NCI-H1092 treated with DMSO at 0.1 percent for 48 hours (cell line): Measurements from ENCODE around the gene UQCC2.

Experiments used
- DNase-seq: peaks from one replicate; lab custom pipeline; 2025; lab: John Stamatoyannopoulos, UW

Gene UQCC2

DNA sequence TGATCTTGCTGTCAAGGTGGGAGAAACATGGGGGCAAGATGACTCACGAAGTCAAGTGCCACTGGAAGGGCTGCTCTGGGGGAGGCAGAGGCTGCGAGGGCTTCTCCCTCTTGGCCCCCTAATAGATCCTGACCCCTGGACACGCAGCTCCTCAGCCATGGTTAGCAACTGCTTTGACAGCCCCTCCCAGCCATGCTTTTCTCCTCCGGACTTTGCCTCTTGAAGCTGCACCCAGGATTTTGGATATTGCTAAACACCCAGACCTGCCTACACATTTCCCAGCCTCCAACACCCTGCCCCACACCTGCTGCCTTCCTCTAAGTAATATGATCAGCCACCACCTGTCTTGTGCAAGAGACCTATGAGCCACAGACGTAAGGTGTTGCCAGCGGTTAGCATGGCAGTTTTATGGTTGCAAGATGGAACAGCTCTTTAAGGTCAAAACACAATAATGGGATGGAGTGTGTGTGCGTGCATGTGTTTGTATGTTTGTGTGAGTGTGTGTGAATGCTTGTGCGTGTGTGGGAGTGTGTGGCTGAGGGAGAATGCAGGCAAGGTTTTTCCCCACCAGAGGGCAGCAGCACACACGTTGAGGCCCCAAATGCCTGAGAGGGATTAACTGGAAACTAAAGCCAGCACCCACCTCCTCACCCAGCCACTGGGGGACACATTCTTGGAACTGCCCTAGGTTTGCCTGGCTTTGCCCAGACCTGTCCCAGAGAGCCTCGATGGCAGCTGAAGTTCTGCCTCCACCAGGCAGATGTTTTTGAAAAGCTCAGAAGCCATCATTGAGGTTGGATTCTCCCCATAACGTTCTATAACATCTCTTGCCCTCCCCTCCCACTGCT is 32.7 kb upstream of the UQCC2 start:
- peak; percentile 82 for DNase-seq

- peak; percentile 72 for DNase-seq
These were observed 31.3 kb upstream of the UQCC2 start for GRCh38 chr6:33742837-33743236.

- DNase-seq = no peak
These were observed 30.6 kb upstream of the UQCC2 start for GRCh38 chr6:33742092-33742491.

- no peak for DNase-seq
These were observed 29.3 kb upstream of the UQCC2 start for GRCh38 chr6:33740794-33741193.

- no peak for DNase-seq
These were observed 28.7 kb upstream of the UQCC2 start for GRCh38 chr6:33740204-33740608.

- DNase-seq = no peak
These were observed 28.1 kb upstream of the UQCC2 start for GRCh38 chr6:33739571-33739970.

DNA sequence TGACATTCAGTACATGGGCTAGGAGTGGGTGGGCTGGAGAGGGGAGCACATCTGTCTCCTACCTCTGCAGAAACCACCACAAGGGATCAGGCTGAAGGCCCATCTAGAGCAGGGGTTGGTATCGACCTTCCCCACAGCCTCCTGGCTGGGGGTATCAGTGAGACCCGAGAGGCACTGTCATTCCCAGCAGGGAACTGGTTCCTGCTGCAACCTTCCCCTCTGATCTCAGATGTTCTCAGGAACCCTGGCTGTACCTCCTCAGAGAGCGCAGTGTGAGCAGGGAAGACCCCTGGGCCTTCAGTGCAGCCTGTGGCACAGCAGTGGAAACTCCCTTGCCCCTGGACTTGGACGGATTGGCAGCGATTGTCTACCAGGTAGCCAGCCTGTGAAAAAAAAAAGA is 27.4 kb upstream of the UQCC2 start:
- no peak for DNase-seq

GRCh38 chr6:33738153-33738552 is 26.7 kb upstream of the UQCC2 start:
- no peak for DNase-seq

DNA sequence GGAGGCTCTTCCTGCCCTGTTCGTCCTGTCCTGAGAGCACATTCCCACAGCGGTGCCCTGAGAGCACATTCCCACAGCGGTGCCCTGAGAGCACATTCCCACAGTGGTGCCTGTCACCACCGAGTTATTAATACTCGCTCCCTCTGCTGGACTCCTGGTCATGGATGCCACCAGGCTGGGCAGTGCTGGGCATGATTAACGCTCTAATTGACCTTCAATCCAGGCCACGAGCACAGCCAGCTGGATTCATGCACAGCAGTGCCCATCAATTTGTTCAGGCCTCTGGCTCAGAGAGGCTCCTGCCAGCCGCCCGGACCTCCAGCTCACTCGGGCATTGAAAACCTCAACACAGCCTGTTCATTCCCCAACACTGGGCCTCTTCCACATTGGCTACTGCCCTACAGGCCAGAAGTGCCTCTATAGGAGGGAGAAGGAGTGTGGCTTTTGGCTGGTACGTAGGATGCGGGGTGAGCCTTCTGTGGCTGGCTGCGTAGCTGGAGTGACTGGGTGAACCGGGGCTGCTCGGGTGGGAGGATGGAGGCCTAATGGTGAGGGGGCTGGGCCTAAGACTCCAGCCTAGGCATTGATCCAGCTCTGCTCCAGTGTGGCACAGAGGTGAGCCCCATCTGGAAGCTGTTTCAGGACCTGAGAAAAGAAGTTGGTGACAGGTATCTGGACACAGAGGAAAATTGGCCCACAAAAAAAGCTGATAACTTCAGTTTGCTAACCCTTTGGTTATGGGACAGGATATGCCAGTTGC is 25.9 kb upstream of the UQCC2 start:
- DNase-seq = no peak

GRCh38 chr6:33735216-33735615 is 23.7 kb upstream of the UQCC2 start:
- no peak for DNase-seq

DNA sequence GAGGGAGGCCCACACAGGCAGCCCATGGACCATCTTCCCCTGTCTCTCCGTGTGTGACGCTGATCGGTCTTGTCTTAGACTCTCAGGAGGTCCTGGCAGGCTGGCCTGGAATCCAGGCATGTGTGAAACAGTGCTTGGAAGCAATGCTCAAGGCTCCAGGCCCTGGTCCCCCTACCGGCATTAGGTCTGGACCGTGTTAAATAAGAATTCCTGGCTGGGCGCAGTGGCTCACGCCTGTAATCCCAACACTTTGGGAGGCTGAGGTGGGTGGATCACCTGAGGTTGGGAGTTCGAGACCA is 22.2 kb upstream of the UQCC2 start:
- no peak for DNase-seq

DNA sequence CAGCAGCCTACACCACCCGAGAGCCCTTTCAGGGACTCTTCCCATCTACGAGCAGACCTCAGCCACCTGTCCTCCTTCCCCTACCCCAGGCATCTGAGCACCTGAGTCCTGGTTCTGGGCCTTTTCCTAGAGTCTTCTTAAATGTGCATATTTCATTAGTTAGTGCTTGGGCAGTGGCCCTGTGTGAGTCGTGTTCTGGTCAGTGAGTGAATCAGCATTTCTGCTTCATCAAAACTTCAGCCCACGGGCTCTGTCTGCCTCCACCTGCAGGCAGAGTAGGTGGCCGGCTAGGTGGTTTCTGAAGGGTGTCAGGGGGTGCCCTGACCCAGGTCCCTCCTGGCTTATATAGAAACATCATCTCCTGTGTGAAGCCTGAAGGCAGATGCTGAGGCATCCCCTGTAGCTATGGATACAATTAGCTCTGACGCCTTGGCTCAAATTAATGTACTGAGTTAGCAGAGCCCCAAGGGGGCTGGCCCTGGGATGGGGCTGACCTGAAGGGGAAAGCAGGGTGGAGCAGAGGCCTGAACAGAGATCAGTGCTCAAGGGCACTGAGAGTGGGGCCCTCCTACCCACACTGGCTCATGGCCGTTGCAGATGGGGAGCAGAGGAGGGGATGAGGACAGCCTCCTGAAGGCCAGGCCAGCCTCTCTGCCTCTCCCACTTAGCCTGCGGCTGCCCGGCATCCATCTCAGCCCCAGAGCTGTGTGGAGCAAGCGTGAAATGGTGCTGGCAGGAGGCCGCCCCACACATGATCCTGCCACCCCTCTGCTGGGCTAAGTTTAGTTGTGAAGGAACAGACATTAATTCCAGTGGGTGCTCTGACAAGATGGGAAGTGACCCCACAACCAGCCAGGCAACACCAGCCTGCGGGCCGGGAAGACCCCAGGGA is 21.6 kb upstream of the UQCC2 start:
- DNase-seq = no peak

GRCh38 chr6:33732385-33732784 is 20.9 kb upstream of the UQCC2 start:
- DNase-seq = no peak

DNA sequence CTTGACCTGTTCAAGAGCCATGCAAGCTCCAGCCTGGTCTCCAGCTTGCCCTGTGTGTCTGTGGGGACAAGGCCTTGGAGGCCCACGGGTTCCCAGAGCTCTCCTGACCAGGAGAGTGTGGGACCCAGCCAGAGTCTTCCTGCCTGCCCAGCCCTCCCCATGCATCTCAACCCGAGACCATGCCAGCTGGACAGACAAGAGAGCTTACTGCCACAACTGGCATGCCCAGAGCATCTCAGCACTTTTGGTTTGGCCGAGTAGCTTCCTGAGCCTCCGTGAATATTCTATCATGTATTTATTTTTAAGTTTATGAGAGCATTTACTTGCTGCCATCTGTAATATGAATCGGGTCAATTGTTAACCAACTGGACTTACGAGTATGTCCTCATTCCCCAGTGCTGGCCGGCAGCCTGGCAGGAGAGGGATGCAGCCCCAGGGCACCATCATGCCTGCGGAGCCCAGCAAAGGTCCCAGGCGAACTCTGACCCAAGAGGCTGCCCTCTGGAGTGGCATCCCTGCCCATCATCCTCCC is 20.3 kb upstream of the UQCC2 start:
- no peak for DNase-seq

GRCh38 chr6:33731035-33731434 is 19.5 kb upstream of the UQCC2 start:
- no peak for DNase-seq

- DNase-seq = no peak
These were observed 19.1 kb upstream of the UQCC2 start for GRCh38 chr6:33730611-33731010.

- no peak for DNase-seq
These were observed 17.6 kb upstream of the UQCC2 start for GRCh38 chr6:33729059-33729458.

GRCh38 chr6:33728438-33728837 is 16.9 kb upstream of the UQCC2 start:
- DNase-seq = no peak

- DNase-seq = no peak
These were observed 16.4 kb upstream of the UQCC2 start for GRCh38 chr6:33727932-33728331.

GRCh38 chr6:33727126-33727525 is 15.6 kb upstream of the UQCC2 start:
- DNase-seq = no peak

DNA sequence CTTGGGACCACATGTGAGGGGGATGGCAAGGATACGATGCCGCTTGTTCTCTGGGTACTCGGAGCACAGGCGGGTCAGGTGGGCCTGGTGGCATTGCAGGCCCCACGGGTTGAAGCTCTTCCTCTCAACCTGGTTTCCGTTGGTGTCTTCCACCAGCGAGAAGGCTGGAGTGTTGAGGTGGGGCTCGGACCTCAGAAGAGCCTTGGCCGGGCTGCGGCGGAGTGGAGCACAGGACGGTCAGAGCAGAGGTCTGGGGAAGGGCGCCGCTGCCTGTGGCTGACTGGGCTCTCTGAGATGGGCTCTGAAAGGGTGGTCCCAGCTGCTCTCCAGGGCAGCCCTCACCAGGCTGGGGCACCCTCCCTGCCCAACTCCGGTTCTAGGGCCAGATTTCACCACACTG is 15.2 kb upstream of the UQCC2 start:
- DNase-seq = no peak

DNA sequence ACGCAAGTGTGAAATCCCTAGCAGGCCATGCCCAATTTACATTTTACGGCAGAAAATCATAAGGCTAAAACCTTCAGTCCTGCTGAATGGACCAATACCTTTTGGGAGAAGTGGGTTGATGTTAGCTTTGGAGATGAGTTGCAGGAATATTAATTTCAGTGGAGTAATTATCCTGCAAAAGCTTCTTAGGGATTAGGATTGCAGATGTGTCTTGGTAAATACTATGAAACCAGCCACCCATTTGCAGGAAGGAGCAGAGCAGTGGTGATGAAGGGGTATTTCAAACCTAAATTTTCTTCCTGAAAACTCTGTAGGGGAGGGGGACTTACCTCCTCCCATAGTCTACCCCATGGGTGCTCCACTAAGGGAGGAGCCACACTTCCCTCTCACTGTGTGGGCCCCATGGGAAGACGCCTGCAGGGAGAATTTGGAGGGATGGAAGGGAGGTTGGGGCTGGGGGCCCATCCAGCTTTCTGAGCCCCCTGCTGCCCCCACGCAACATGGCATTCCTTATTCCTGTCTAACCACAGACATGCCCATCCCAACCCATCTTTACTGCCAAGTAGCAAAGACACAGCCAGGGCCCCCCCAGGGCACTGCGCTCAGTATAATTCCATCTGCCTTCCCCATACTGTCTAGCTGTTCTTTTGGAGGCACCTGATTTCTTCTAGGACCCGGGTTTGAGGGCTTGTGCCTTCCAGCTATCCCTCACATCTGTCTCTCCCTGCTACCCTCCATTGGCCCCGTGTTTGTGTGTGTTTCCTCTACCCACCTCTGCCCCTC is 14.6 kb upstream of the UQCC2 start:
- DNase-seq = no peak
